ENCODE measurements around the gene GDPD2.
"Not testable (repeated sequence)": the region's sequence is repeated elsewhere in the genome, so short reads cannot be mapped to it uniquely, and the experiment has no call there.

The GDPD2 gene, protein sequence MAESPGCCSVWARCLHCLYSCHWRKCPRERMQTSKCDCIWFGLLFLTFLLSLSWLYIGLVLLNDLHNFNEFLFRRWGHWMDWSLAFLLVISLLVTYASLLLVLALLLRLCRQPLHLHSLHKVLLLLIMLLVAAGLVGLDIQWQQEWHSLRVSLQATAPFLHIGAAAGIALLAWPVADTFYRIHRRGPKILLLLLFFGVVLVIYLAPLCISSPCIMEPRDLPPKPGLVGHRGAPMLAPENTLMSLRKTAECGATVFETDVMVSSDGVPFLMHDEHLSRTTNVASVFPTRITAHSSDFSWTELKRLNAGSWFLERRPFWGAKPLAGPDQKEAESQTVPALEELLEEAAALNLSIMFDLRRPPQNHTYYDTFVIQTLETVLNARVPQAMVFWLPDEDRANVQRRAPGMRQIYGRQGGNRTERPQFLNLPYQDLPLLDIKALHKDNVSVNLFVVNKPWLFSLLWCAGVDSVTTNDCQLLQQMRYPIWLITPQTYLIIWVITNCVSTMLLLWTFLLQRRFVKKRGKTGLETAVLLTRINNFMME

GRCh38 chrX:70422851-70423341 lies at the start of gene GDPD2:
Gene GDPD2 (plus strand): TSS chrX:70423314. CDS start chrX:70424985, 1,671 bp downstream.
- DNase-seq = peak; percentile 40

DNA sequence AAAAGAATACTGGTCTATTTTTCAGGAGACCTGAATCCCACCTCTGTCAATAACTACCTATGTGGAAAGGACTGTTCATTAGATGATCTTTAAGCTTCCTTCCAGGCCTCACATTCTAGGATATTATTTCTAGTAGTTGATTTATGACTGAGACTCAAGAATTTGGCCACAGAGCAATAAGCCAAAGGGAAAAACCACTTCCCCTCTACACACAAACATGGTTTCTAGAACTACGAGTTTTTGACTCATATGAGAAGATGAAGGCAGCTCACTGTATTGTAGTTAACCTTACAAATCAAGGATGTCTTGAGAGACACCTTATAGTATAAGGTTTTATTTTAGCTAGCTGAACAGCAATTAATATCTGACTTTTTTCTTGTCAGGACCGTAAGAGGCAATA lies 36.9 kb upstream of the GDPD2 start:
- no peak for DNase-seq

DNA sequence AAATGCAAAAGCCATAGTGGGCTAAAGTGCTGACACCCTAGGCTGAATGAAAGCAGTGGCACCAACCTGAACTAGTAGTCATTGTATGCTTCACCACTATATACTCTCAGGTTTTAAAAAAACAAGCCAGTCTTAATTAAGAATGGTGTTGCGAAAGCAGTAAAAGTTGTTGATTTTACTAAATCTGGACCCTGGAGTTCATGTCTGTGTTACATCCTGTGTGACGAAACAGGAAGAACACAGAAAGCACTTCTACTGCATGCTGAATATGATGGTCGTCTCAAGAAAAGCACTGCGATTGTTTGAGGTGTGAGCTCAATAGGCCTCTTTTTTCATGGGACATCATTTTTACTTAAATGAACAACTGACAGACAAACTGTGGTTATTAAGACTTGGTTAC lies 24.2 kb upstream of the GDPD2 start:
- DNase-seq = peak; percentile 14

DNA sequence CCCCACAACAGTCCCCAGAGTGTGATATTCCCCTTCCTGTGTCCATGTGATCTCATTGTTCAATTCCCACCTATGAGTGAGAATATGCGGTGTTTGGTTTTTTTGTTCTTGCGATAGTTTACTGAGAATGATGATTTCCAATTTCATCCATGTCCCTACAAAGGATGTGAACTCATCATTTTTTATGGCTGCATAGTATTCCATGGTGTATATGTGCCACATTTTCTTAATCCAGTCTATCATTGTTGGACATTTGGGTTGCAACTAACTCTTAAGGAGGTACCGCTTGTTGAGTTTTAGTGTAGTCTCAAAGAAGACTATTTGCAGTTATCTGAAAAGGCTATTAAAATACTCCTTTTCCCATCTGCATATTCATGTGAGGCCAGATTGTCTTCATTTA lies 22.9 kb upstream of the GDPD2 start:
- DNase-seq = not testable (repeated sequence)

DNA sequence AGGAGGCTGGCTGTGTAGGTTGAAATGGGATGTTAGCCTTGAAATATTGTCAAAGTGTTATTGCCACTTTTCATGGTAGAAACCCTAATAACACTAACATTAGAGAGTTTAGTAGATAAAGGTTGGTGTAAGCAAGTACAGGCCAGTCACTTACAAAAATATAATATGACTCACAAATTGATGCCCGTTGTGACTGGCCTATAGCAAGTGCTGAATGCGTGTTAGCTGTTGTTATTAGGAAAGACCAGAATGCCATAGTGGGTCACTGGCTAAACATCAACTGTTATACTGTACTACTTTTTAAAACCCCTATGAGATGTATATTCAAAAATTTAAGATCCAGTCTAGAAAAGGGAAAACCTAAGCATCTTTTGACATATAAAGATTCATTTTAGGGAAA lies 20.4 kb upstream of the GDPD2 start:
- DNase-seq = no peak

GRCh38 chrX:70405003-70405402 lies 18.1 kb upstream of the GDPD2 start:
- no peak for DNase-seq

GRCh38 chrX:70410921-70411320 lies 12.2 kb upstream of the GDPD2 start:
- no peak for DNase-seq

DNA sequence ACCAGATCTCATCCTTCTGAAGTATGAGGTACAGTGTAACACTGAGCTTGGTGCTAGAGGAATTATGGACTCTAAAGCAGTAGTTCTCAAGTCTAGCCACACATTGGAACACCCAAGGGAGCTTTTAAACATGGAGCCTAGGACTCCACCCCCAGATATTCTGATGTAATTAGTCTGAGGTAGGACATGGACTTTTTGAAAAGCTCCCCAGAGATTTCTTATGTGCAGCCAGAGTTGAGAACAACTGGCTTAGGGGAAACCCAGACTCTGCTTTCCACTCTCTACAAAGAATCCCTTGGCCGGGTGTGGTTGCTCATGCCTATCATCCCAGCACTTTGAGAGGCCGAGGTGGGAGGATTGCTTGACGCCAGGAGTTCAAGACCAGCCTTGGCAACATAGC lies 11.6 kb upstream of the GDPD2 start:
- DNase-seq = no peak

DNA sequence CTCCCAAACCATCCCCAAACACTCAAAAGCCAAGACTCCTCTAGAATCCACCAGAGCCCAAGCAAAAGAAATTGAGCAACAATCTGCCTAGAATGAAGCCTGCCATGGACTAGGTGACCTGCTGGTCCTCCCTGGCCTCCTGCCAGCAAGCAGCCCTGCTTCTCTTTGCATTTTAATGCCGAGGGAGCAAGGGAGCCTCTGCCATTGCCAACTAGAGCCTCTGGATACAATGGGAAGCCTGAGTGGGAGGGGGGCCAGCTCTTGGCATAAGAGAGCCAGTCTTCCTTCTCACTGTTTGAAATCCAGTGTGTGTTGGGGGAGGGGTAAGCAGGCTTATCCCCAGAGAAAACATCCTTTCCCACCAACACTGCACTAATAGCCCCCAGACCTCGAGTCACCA lies 1.5 kb upstream of the GDPD2 start:
- no peak for DNase-seq

DNA sequence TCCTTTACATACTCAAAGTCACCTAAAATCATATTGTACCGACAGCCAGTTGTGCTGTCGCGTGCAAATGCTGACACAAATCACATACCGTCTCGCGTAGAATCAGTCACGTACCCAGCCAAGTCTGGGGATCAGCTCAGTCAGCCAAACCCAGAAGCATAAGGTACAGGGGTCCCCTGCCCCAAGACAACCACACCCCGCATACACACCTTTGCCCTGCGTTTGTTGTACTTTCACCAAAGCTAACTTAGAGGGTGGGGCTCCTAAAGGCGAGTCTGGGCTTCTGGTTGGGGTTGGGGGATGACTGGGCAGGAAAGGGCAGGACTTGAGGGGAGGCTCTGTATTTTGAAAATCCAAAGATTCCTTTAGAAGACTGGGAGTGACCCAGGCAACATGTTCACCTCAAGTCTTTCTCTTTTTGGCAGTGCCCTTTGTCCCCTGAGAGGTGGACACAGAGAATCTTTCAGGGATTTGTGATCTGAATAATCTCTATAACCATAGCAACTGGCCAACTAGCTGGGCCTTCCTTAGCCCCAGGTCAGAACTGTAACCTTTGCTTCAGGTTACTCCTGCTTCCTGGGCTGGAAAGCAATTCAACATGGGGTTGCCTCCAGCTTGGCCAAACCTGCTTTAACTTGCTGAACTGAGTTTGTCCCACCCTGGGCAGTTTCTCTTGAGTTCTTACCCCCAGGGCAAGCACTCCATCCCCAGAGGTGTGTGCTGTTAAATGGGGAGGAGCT lies 992 bp downstream of the GDPD2 start:
- DNase-seq = no peak

- no peak for DNase-seq
These were observed 1.7 kb downstream of the GDPD2 start for GRCh38 chrX:70424801-70425200.

- DNase-seq = no peak
These were observed 3.5 kb downstream of the GDPD2 start for GRCh38 chrX:70426286-70427278.

DNA sequence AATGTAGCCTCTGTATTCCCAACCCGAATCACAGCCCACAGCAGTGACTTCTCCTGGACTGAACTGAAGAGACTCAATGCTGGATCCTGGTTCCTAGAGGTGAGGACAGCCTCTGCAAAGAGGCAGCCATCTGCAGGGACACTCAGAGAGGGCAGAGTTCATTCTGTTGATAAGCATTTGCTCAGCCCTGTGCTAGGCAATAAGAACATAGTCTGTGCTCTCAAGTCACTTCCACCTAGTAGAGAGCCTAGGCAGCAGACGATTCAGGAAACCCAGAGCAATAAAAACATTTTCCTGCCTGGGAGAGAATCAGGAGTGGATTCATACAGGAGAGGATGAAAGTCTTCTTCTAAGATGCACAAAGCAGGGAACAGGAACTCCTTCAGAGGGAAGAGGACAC lies 4.3 kb downstream of the GDPD2 start:
- no peak for DNase-seq

- no peak for DNase-seq
These were observed 6.6 kb downstream of the GDPD2 start for GRCh38 chrX:70429759-70430158.

- peak; percentile 3 for DNase-seq
These were observed 10.1 kb downstream of the GDPD2 start for GRCh38 chrX:70432936-70433847.

- peak; percentile 78 for DNase-seq
These were observed 10.8 kb downstream of the GDPD2 start for GRCh38 chrX:70433848-70434351.

GRCh38 chrX:70434352-70434866 lies 11.3 kb downstream of the GDPD2 start:
- peak; percentile 83 for DNase-seq

DNA sequence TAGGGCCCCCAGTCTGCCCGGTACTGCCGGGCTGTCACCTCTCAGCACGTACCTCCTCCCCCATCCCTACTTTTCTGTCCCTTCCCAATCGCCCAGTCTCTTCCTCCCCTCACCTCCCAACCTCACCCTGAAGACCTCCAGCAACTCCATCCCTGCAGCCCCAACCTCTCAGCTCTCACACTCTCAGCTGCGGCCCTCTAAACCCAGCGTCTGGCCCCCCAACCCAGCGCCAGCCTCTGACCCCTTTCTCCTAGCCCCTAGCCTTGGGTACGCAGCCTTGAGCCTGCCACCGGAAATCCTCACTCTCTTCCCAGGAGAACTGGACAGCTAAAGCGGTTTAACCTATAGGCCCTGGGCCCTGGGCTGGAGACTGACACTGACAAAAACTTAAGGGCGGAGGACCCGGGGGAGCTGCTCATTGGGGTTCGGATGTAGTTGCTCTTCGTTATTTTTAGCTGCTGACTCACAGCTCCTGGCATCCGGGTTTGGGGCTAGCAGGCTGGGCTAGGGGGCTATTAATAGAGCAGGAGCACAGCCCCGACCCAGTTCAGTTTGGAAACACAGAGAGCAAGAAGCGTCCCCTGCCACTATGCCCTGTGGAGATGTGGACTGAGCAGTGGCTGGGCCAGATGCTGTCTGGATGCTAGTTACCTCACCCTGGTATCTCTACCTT lies 11.9 kb downstream of the GDPD2 start:
- peak; percentile 2 for DNase-seq

DNA sequence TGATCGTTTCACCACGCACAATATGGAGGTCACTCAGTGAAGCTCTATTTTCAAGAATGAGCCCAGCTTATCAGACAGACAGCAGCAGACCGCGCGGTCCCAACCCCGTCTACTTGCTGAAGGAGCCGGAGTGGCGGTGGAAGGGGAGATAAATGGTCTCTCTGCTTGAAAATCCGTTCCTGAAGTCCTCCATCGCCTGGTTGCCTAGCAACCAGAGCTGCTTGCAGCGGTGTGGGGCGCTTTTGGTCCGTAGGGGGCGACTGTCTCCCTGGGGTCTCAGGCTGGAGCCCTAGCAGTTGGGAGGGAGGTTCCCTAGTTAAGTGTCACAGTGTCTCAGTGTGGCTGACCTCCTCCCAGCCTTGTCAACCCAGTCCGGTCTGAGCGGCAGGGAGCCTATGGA lies 13.2 kb downstream of the GDPD2 start:
- DNase-seq = peak; percentile 18

- no peak for DNase-seq
These were observed 13.9 kb downstream of the GDPD2 start for GRCh38 chrX:70437011-70437410.
